ENCODE measurements around the gene FBLN5.

The FBLN5 gene

GRCh38 chr14:91927191-91927590, 20.3 kb downstream of the FBLN5 start:
- H3K4me2 ChIP-seq (ENCODE audit: low read length) = no peak overlapping the region
- H3F3A ChIP-seq (ENCODE audit: control insufficient read depth, insufficient read depth) = no peaks in the 10 kb centered on the region
- no peaks in the 10 kb centered on the region for H3K9me3 ChIP-seq (ENCODE audit: control insufficient read depth, insufficient read depth, low read length)
- H3K4me1 ChIP-seq (ENCODE audit: control insufficient read depth, low read length) = no peaks in the 10 kb centered on the region
- TF ChIP-seq CTCF (IDR thresholded peaks at IDR 0.05; ENCODE audit: low read depth, low read length, poor library complexity, severe bottlenecking) = no peak
- TF ChIP-seq EZH2phosphoT487 (IDR thresholded peaks at IDR 0.05; ENCODE audit: borderline replicate concordance, low read length) = no peak
- no peaks in the 10 kb centered on the region for H3K79me2 ChIP-seq (ENCODE audit: control insufficient read depth, low read length)
- H3K27me3 ChIP-seq (ENCODE audit: control insufficient read depth, low read length) = no peaks in the 10 kb centered on the region
- no peak overlapping the region for H3K4me3 ChIP-seq (ENCODE audit: low read length)
- no peak overlapping the region for H3K27ac ChIP-seq (ENCODE audit: low read depth, low read length)
- H3K36me3 ChIP-seq (ENCODE audit: control insufficient read depth, low read length) = no peaks in the 10 kb centered on the region
- no peaks in the 10 kb centered on the region for H4K20me1 ChIP-seq (ENCODE audit: control insufficient read depth, insufficient read depth, low read depth, low read length)
- H3K9me2 ChIP-seq (replicated peaks; ENCODE audit: control insufficient read depth, low read length) = no peaks in the 10 kb centered on the region

GRCh38 chr14:91926131-91926890, 21.2 kb downstream of the FBLN5 start:
- Histone ChIP-seq H3K9me2 (replicated peaks; ENCODE audit: control insufficient read depth, low read length) (no peaks in the 10 kb centered on the region), H3F3A (ENCODE audit: control insufficient read depth, insufficient read depth) (no peaks in the 10 kb centered on the region), H3K4me1 (ENCODE audit: control insufficient read depth, low read length) (no peaks in the 10 kb centered on the region), H3K4me2 (ENCODE audit: low read length) (no peak overlapping the region), H3K27me3 (ENCODE audit: control insufficient read depth, low read length) (no peaks in the 10 kb centered on the region), H3K4me3 (ENCODE audit: low read length) (no peak overlapping the region), H3K79me2 (ENCODE audit: control insufficient read depth, low read length) (no peaks in the 10 kb centered on the region), H3K36me3 (ENCODE audit: control insufficient read depth, low read length) (no peaks in the 10 kb centered on the region), H3K9me3 (ENCODE audit: control insufficient read depth, insufficient read depth, low read length) (no peaks in the 10 kb centered on the region), H4K20me1 (ENCODE audit: control insufficient read depth, insufficient read depth, low read depth, low read length) (no peaks in the 10 kb centered on the region), H3K27ac (ENCODE audit: low read depth, low read length) (no peak overlapping the region)
- TF ChIP-seq CTCF (IDR thresholded peaks at IDR 0.05; ENCODE audit: low read depth, low read length, poor library complexity, severe bottlenecking) (no peak), EZH2phosphoT487 (IDR thresholded peaks at IDR 0.05; ENCODE audit: borderline replicate concordance, low read length) (no peak)

- Histone ChIP-seq H3K27me3 (ENCODE audit: control insufficient read depth, low read length) (no peaks in the 10 kb centered on the region), H4K20me1 (ENCODE audit: control insufficient read depth, insufficient read depth, low read depth, low read length) (no peaks in the 10 kb centered on the region), H3K36me3 (ENCODE audit: control insufficient read depth, low read length) (no peaks in the 10 kb centered on the region), H3K27ac (ENCODE audit: low read depth, low read length) (no peak overlapping the region), H3F3A (ENCODE audit: control insufficient read depth, insufficient read depth) (no peaks in the 10 kb centered on the region), H3K4me1 (ENCODE audit: control insufficient read depth, low read length) (no peaks in the 10 kb centered on the region), H3K79me2 (ENCODE audit: control insufficient read depth, low read length) (no peaks in the 10 kb centered on the region), H3K9me3 (ENCODE audit: control insufficient read depth, insufficient read depth, low read length) (no peaks in the 10 kb centered on the region), H3K4me2 (ENCODE audit: low read length) (no peak overlapping the region), H3K9me2 (replicated peaks; ENCODE audit: control insufficient read depth, low read length) (no peaks in the 10 kb centered on the region), H3K4me3 (ENCODE audit: low read length) (no peak overlapping the region)
- no peak for TF ChIP-seq EZH2phosphoT487 (IDR thresholded peaks at IDR 0.05; ENCODE audit: borderline replicate concordance, low read length)
- no peak for TF ChIP-seq CTCF (IDR thresholded peaks at IDR 0.05; ENCODE audit: low read depth, low read length, poor library complexity, severe bottlenecking)
These were observed 21.8 kb downstream of the FBLN5 start for GRCh38 chr14:91925727-91926121.
